K562 (cell line): Measurements from ENCODE around the gene MEGF10. TPM values are rescaled to one million over a fixed set of nuclear protein-coding genes. Genes with fewer than 3 reads are reported as not detected.

Experiments
- ATAC-seq: fragments of 200-7000 bp; cut with Tn5 transposase; 3 replicates; pipeline ENCODE4 v1.9.1; 2020; ENCODE audit warnings: moderate library complexity
- BruUV-seq: library from RNA; stranded (reverse); fragments of 400-500 nt; replicated peaks from 2 replicates; lab custom pipeline; 2021; lab: Mats Ljungman, UMichigan
- CTCF ChIA-PET: fragments of 300-600 bp; formaldehyde crosslinking; extraction: SDS; loops from one replicate; lab custom pipeline; 2021; ENCODE audit warnings: low intra/inter-chr PET ratio; lab: Yijun Ruan, JAX
- POLR2A ChIA-PET: fragments of 300-600, 350-650 bp; sonication (Branson Sonifier 250); formaldehyde crosslinking; extraction: SDS; loops from one replicate; lab custom pipeline; 2021; ENCODE audit warnings: antibody characterized with exemption, inconsistent platforms; lab: Yijun Ruan, JAX
- DNase-seq, 4 experiments: peaks; one replicate each; pipeline versions ENCODE4 v3.0.0 to v3.0.0-alpha.2; 2011 to 2018; ENCODE audit warnings: low spot score in 3 of 4, mixed read lengths in 3 of 4; ENCODE audit errors: extremely low read depth in 1 of 4
- FAIRE-seq: peaks from 2 replicates; lab custom pipeline; 2011; peaks lifted over from hg19 to GRCh38; lab: Jason Lieb, UNC
- H2AFZ ChIP-seq: 2 replicates; pipeline ENCODE4 v1.6.0; 2011; ENCODE audit warnings: low read depth, low read length, control low read depth, inconsistent platforms
- H3K27ac ChIP-seq: fragments of 200-600 bp; 3 replicates; pipeline ENCODE4 v1.8.0; 2011; ENCODE audit warnings: low read depth, mild to moderate bottlenecking, control low read depth, inconsistent platforms, low read length, moderate library complexity, mixed read lengths; ENCODE audit errors: extremely low read depth
- H3K27me3 ChIP-seq, 2 experiments: fragments of 300-600 bp in 1 of 2; 2 replicates in 1 of 2; 3 replicates in 1 of 2; pipeline versions ENCODE4 v1.6.0 to v1.8.0; 2011; ENCODE audit warnings: inconsistent platforms in 2 of 2, low read length in 2 of 2, mild to moderate bottlenecking in 1 of 2, mixed read lengths in 1 of 2, moderate library complexity in 1 of 2; ENCODE audit not compliant: control insufficient read depth in 2 of 2, insufficient read depth in 2 of 2
- H3K36me3 ChIP-seq: fragments of 300-600 bp; 3 replicates; pipeline ENCODE4 v1.8.0; 2011; ENCODE audit warnings: mild to moderate bottlenecking, low read length, inconsistent platforms; ENCODE audit not compliant: control insufficient read depth, insufficient read depth
- H3K4me1 ChIP-seq, 2 experiments: fragments of 200-600 bp in 1 of 2; replicated peaks in 1 of 2; 2 replicates in 1 of 2; 3 replicates in 1 of 2; pipeline versions ENCODE4 v1.5.1 to v1.8.0; 2011; ENCODE audit warnings: inconsistent platforms in 2 of 2, low read length in 2 of 2, mild to moderate bottlenecking in 1 of 2, mixed read lengths in 1 of 2, moderate library complexity in 1 of 2; ENCODE audit not compliant: control insufficient read depth in 2 of 2, insufficient read depth in 2 of 2
- H3K4me2 ChIP-seq: 2 replicates; pipeline ENCODE4 v1.6.1; 2011; ENCODE audit warnings: low read length, control low read depth, inconsistent platforms, mixed read lengths; ENCODE audit not compliant: insufficient read depth
- H3K4me3 ChIP-seq: fragments of 200-600 bp; sonication (generic), shearing (Covaris generic); 2 replicates; pipeline ENCODE4 v1.5.1; 2016; ENCODE audit warnings: control low read depth, inconsistent platforms
- H3K79me2 ChIP-seq: fragments of 200-600 bp; 3 replicates; pipeline ENCODE4 v1.8.0; 2011; ENCODE audit warnings: low read length, inconsistent platforms; ENCODE audit not compliant: control insufficient read depth, insufficient read depth
- H3K9ac ChIP-seq, 2 experiments: 2 replicates each; pipeline versions ENCODE4 v1.6.0 to v1.6.1; 2011; ENCODE audit warnings: low read depth in 2 of 2, low read length in 2 of 2, control low read depth in 1 of 2, inconsistent platforms in 1 of 2, mild to moderate bottlenecking in 1 of 2, mixed read lengths in 1 of 2; ENCODE audit not compliant: insufficient read depth in 1 of 2
- H3K9me1 ChIP-seq: one replicate; pipeline ENCODE4 v1.6.0; 2011; ENCODE audit warnings: inconsistent platforms, mild to moderate bottlenecking, low read length, moderate library complexity; ENCODE audit not compliant: control insufficient read depth, insufficient read depth
- H3K9me3 ChIP-seq: replicated peaks from 2 replicates; pipeline ENCODE4 v1.5.1; 2011; ENCODE audit warnings: low read depth, low read length, inconsistent platforms; ENCODE audit not compliant: control insufficient read depth, insufficient read depth
- H4K20me1 ChIP-seq: replicated peaks from 2 replicates; pipeline ENCODE4 v1.6.1; 2011; ENCODE audit warnings: low read length, inconsistent platforms, mixed read lengths; ENCODE audit not compliant: control insufficient read depth, insufficient read depth
- ARID1B ChIP-seq: fragments of 450-650 bp; IDR thresholded peaks from 2 replicates; pipeline ENCODE4 v1.6.1; 2016; ENCODE audit warnings: antibody characterized with exemption, mild to moderate bottlenecking, inconsistent platforms
- ARID3A ChIP-seq: IDR thresholded peaks from 2 replicates; pipeline ENCODE4 v1.6.1; 2012; ENCODE audit warnings: low read depth, low read length, improper control_type of control experiment, borderline replicate concordance
- BMI1 ChIP-seq: fragments of 150-350 bp; IDR thresholded peaks from 2 replicates; pipeline ENCODE4 v1.6.1; 2014; ENCODE audit warnings: low read length
- CHD2 ChIP-seq: IDR thresholded peaks from 2 replicates; pipeline ENCODE4 v1.6.1; 2011; ENCODE audit warnings: low read depth, low read length
- CREBBP ChIP-seq: IDR thresholded peaks from one replicate; pipeline ENCODE4 v1.6.1; 2012; ENCODE audit warnings: low read depth, mild to moderate bottlenecking, control low read depth, inconsistent platforms, low read length
- GABPB1 ChIP-seq: sonication (generic); formaldehyde crosslinking; IDR thresholded peaks from 2 replicates; pipeline ENCODE4 v1.8.0; 2022; ENCODE audit warnings: mild to moderate bottlenecking, missing genetic modification reagents
- GATAD2A ChIP-seq: fragments of 450-650 bp; IDR thresholded peaks from 2 replicates; pipeline ENCODE4 v1.6.1; 2017
- HDAC8 ChIP-seq: fragments of 450-650 bp; IDR thresholded peaks from 2 replicates; pipeline ENCODE4 v1.6.1; 2016; ENCODE audit warnings: mild to moderate bottlenecking, missing genetic modification characterization, moderate library complexity, missing compliant biosample characterization
- HNRNPL ChIP-seq: fragments of 200-400 bp; formaldehyde crosslinking; IDR thresholded peaks from 2 replicates; pipeline ENCODE4 v1.6.1; 2017; ENCODE audit warnings: low read depth, mild to moderate bottlenecking, low read length
- IRF2 ChIP-seq: sonication (generic); formaldehyde crosslinking; IDR thresholded peaks from 2 replicates; pipeline ENCODE4 v1.8.1; 2022; ENCODE audit warnings: mild to moderate bottlenecking, missing genetic modification reagents
- MAZ ChIP-seq, 2 experiments: fragments of 450-650 bp in 1 of 2; sonication (generic) in 1 of 2; formaldehyde crosslinking; IDR thresholded peaks in 1 of 2; conservative IDR thresholded peaks in 1 of 2; 2 replicates each; pipeline versions ENCODE4 v1.4.0 to v1.5.0; 2020; ENCODE audit warnings: mild to moderate bottlenecking in 1 of 2, missing genetic modification reagents in 1 of 2
- MYC ChIP-seq, 2 experiments: fragments of 250-450 bp in 1 of 2; sonication (Bioruptor Pico) in 1 of 2; IDR thresholded peaks; 2 replicates each; pipeline versions ENCODE4 v1.5.1 to v1.6.1; 2012 to 2021; ENCODE audit warnings: low read depth in 2 of 2, borderline replicate concordance in 1 of 2, improper control_type of control experiment in 1 of 2, low read length in 1 of 2, mild to moderate bottlenecking in 1 of 2, moderate library complexity in 1 of 2
- POU5F1 ChIP-seq: fragments of 150-350 bp; IDR thresholded peaks from 2 replicates; pipeline ENCODE4 v1.6.1; 2014; ENCODE audit warnings: borderline replicate concordance, low read length, low read depth, mild to moderate bottlenecking; ENCODE audit not compliant: partially characterized antibody
- RBM25 ChIP-seq: fragments of 200-400 bp; formaldehyde crosslinking; IDR thresholded peaks from 2 replicates; pipeline ENCODE4 v1.6.1; 2018; ENCODE audit warnings: low read length, low read depth, moderate library complexity; ENCODE audit not compliant: severe bottlenecking
- RBM39 ChIP-seq: fragments of 200-400 bp; formaldehyde crosslinking; optimal IDR thresholded peaks from 2 replicates; pipeline ENCODE3; 2018; ENCODE audit warnings: low read depth, low read length
- RHOXF2B ChIP-seq: fragments of 250-450 bp; sonication (Bioruptor Pico); conservative IDR thresholded peaks from 2 replicates; pipeline ENCODE4 v1.5.1; 2021
- ZNF324 ChIP-seq: fragments of 250-450 bp; sonication (Bioruptor Pico); IDR thresholded peaks from 2 replicates; pipeline ENCODE4 v1.4.0; 2020; ENCODE audit warnings: mild to moderate bottlenecking
- ZZZ3 ChIP-seq: fragments of 450-650 bp; IDR thresholded peaks from 2 replicates; pipeline ENCODE4 v1.6.1; 2016; ENCODE audit warnings: antibody characterized with exemption, mild to moderate bottlenecking, moderate library complexity
- WGBS: fragments of 100-300 bp; shearing (Covaris generic); methylation state at CpG from one replicate; pipeline ENCODE4 v1.1.6; 2016; ENCODE audit warnings: low coverage, mixed read lengths; ENCODE audit not compliant: insufficient coverage; ENCODE audit errors: missing lambda C conversion rate; 5-methylcytosine and 5-hydroxymethylcytosine counted together
- in situ Hi-C: fragments of 300-500 bp; cut with MboI; formaldehyde crosslinking; loops from 4 replicates; pipeline ENCODE4 v1.15.0; 2018; ENCODE audit warnings: inconsistent platforms, mixed read lengths
- intact Hi-C: fragments of 100-400 bp; cut with micrococcal nuclease; formaldehyde crosslinking; loops from 2 replicates; pipeline ENCODE4 v1.14.2; 2022
- polyA plus RNA-seq, 8 experiments: library from polyadenylated mRNA; depleted of rRNA in 4 of 8; stranded (reverse) in 5 of 8; unstranded in 3 of 8; fragments of >200 nt; fragmentation: Nextera tagmentation in 2 of 8; fragmentation: Illumina TruSeq in 1 of 8; extraction: Ambion mirVana in 2 of 8; extraction: Trizol in 1 of 8; gene quantifications; 2 replicates each; pipeline versions ENCODE4 v1.2.1 to v1.2.3, GENCODE V29; 2011 to 2014; ENCODE audit warnings: inconsistent platforms in 1 of 8, missing spikeins in 1 of 8
- total RNA-seq, 7 experiments: library from RNA; depleted of rRNA in 6 of 7; stranded (reverse); fragments of >200 nt in 6 of 7; fragmentation: Illumina TruSeq in 2 of 7; extraction: Trizol in 2 of 7; gene quantifications; 2 replicates each; pipeline versions ENCODE4 v1.2.1 to v1.2.3, GENCODE V29; 2011 to 2021; ENCODE audit warnings: low replicate concordance in 1 of 7
- TF ChIP-seq, protein P1 (sequence below): sonication (generic); IDR thresholded peaks from 2 replicates; pipeline ENCODE4 v1.6.1; 2016
- TF ChIP-seq, protein P2 (sequence below): fragments of 250-450 bp; sonication (Bioruptor Pico); IDR thresholded peaks from 2 replicates; pipeline ENCODE4 v1.6.1; 2021; ENCODE audit warnings: mild to moderate bottlenecking

Gene MEGF10
- total and polyA plus RNA-seq, 9 of the 15 experiments (the other 6 are each of a cell fraction or from before 2014, with no cell fraction given) = 0.07 TPM; not detected in 8

DNA sequence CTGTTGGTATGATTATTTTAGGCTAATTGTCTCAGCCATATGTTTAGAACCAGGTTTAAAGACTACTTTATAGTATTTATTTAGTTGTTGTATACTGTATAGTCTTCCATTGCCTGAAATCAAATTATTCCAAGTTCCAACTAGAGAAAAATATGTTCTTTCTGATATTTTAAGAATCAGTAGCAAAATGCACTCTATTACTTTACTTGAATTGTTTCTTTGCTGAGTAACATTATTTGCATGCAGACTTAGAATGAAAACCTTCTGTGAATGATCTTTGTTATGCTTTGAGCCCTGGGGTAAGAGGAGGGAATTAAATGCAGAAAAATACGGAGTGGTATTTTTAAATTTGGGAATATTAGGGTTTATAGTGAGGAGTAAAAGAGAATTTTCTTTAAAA lies 47.9 kb downstream of the MEGF10 start:
- Histone ChIP-seq H3K4me1 (no peaks in the 10 kb centered on the region), H3K9me3 (no peaks in the 10 kb centered on the region), H3K9ac (no peak overlapping the region), H3K9me1 (no peaks in the 10 kb centered on the region), H3K36me3 (no peaks in the 10 kb centered on the region), H3K4me3 (no peak overlapping the region), H4K20me1 (no peaks in the 10 kb centered on the region), H3K27me3 (no peaks in the 10 kb centered on the region)
- ATAC-seq = no peak
- intact Hi-C loops = no loop called here
- CTCF ChIA-PET = interaction anchor here (0.6 kb wide), 1 partner anchor 155 kb away, joined by 3 read pairs; no protein-coding TSS in a partner anchor
- WGBS = 0% methylated on average over 1 of the region's 1 CpG
- in situ Hi-C loops = no loop called here
- FAIRE-seq = no peak
- POLR2A ChIA-PET = no interaction called here
- BruUV-seq = no TSS peak
- no peak for DNase-seq
- TF ChIP-seq GABPB1 (CRISPR knock-in tag) (no peak), RBM25 (no peak), RBM39 (no peak), ZNF324 (CRISPR knock-in tag) (no peak), HDAC8 (no peak), IRF2 (CRISPR knock-in tag) (no peak), POU5F1 (no peak), ZZZ3 (no peak), CHD2 (no peak), GATAD2A (no peak), MAZ (CRISPR knock-in tag; conservative IDR thresholded peaks at IDR 0.05 in 1 of 2, IDR thresholded peaks at IDR 0.05 in 1 of 2) (no peak), CREBBP (no peak), BMI1 (no peak), MYC (IDR thresholded peaks at IDR 0.05; ENCODE audit: low read depth, low read length) (no peak), MYC (CRISPR knock-in tag; IDR thresholded peaks at IDR 0.05; ENCODE audit: borderline replicate concordance, low read depth) (no peak), HNRNPL (no peak), RHOXF2B (CRISPR knock-in tag) (no peak), ARID1B (no peak), ARID3A (no peak)
- TF ChIP-seq, protein P1, sequence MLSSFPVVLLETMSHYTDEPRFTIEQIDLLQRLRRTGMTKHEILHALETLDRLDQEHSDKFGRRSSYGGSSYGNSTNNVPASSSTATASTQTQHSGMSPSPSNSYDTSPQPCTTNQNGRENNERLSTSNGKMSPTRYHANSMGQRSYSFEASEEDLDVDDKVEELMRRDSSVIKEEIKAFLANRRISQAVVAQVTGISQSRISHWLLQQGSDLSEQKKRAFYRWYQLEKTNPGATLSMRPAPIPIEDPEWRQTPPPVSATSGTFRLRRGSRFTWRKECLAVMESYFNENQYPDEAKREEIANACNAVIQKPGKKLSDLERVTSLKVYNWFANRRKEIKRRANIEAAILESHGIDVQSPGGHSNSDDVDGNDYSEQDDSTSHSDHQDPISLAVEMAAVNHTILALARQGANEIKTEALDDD = no peak
- TF ChIP-seq, protein P2, sequence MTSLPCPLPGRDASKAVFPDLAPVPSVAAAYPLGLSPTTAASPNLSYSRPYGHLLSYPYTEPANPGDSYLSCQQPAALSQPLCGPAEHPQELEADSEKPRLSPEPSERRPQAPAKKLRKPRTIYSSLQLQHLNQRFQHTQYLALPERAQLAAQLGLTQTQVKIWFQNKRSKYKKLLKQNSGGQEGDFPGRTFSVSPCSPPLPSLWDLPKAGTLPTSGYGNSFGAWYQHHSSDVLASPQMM (CRISPR knock-in tag) = no peak
- TF ChIP-seq, all 486 proteins: peak for 0
- Histone ChIP-seq H3K27ac (no peak overlapping the region), H3K4me2 (no peak overlapping the region), H3K79me2 (no peaks in the 10 kb centered on the region), H2AFZ (no peak overlapping the region)
